ENCODE measurements around the gene PZP.

GRCh38 chr12:9256758-9257405, 48.7 kb upstream of the PZP start:
- TF ChIP-seq POLR2A (IDR thresholded peaks at IDR 0.05; ENCODE audit: low read depth, low read length) (no peak), POLR2AphosphoS5 (IDR thresholded peaks at IDR 0.05; ENCODE audit: low read depth, low read length) (no peak)

Measured in GM12892 (cell line).